HG03565 (cell line): ENCODE data around the gene LRP1B.

Source experiments
- ATAC-seq: cut with Tn5 transposase; IDR thresholded peaks from one replicate; pipeline ENCODE4 v1.9.1; 2021; ENCODE audit warnings: mild to moderate bottlenecking, moderate library complexity; ENCODE audit not compliant: unreplicated experiment

The LRP1B gene

GRCh38 chr2:141482697-141483096 lies 648.1 kb downstream of the LRP1B start:
- no peak for ATAC-seq

GRCh38 chr2:141475801-141476200 lies 655.0 kb downstream of the LRP1B start:
- ATAC-seq, result no peak

- no peak for ATAC-seq
Observed at GRCh38 chr2:141468761-141469160, 662.1 kb downstream of the LRP1B start.

- no peak for ATAC-seq
Observed at GRCh38 chr2:141467331-141467730, 663.5 kb downstream of the LRP1B start.

- ATAC-seq, result no peak
Observed at GRCh38 chr2:141464995-141465394, 665.8 kb downstream of the LRP1B start.

- ATAC-seq, result no peak
Observed at GRCh38 chr2:141458351-141458750, 672.5 kb downstream of the LRP1B start.

GRCh38 chr2:141455877-141456276 lies 674.9 kb downstream of the LRP1B start:
- ATAC-seq, result no peak

- no peak for ATAC-seq
Observed at GRCh38 chr2:141455211-141455826, 675.5 kb downstream of the LRP1B start.

- ATAC-seq, result no peak
Observed at GRCh38 chr2:141440072-141440635, 690.7 kb downstream of the LRP1B start.

- ATAC-seq, result no peak
Observed at GRCh38 chr2:141439524-141439923, 691.3 kb downstream of the LRP1B start.

GRCh38 chr2:141438536-141438935 lies 692.3 kb downstream of the LRP1B start:
- ATAC-seq, result no peak

GRCh38 chr2:141437521-141437920 lies 693.3 kb downstream of the LRP1B start:
- ATAC-seq, result no peak

GRCh38 chr2:141423124-141423523 lies 707.7 kb downstream of the LRP1B start:
- no peak for ATAC-seq

- ATAC-seq, result peak; percentile 53
Observed at GRCh38 chr2:141417246-141417797, 713.5 kb downstream of the LRP1B start.

GRCh38 chr2:141411419-141411818 lies 719.4 kb downstream of the LRP1B start:
- ATAC-seq, result no peak

GRCh38 chr2:141399270-141399669 lies 731.5 kb downstream of the LRP1B start:
- ATAC-seq, result no peak

GRCh38 chr2:141393214-141393545 lies 737.6 kb downstream of the LRP1B start:
- no peak for ATAC-seq

GRCh38 chr2:141392517-141393213 lies 738.2 kb downstream of the LRP1B start:
- ATAC-seq, result no peak

GRCh38 chr2:141386168-141386567 lies 744.6 kb downstream of the LRP1B start:
- ATAC-seq, result no peak

GRCh38 chr2:141384676-141385075 lies 746.1 kb downstream of the LRP1B start:
- no peak for ATAC-seq

GRCh38 chr2:141381946-141382345 lies 748.9 kb downstream of the LRP1B start:
- no peak for ATAC-seq
